IPS DF 6.9 (cell line): ENCODE data around the gene FAM107B.

ENCODE experiments used
- DNase-seq: peaks from one replicate; pipeline ENCODE4 v3.0.0-alpha.2; 2013; ENCODE audit warnings: low read depth, low spot score
- H3K27ac ChIP-seq: one replicate; pipeline ENCODE4 v1.5.1; 2013; ENCODE audit warnings: low read length, control low read depth
- H3K27me3 ChIP-seq: 2 replicates; pipeline ENCODE4 v1.6.1; 2013; ENCODE audit warnings: mild to moderate bottlenecking, low read length; ENCODE audit not compliant: control insufficient read depth, insufficient read depth
- H3K36me3 ChIP-seq: 2 replicates; pipeline ENCODE4 v1.6.1; 2013; ENCODE audit warnings: low read length; ENCODE audit not compliant: control insufficient read depth, insufficient read depth
- H3K4me1 ChIP-seq: 2 replicates; pipeline ENCODE4 v1.6.1; 2013; ENCODE audit warnings: low read length; ENCODE audit not compliant: control insufficient read depth, insufficient read depth
- H3K4me3 ChIP-seq: 2 replicates; pipeline ENCODE4 v1.5.1; 2013; ENCODE audit warnings: mild to moderate bottlenecking, low read length
- H3K9me3 ChIP-seq: 2 replicates; pipeline ENCODE4 v1.6.1; 2013; ENCODE audit warnings: low read length, inconsistent platforms; ENCODE audit not compliant: control insufficient read depth, insufficient read depth
- WGBS: extraction: QIAGEN DNeasy Blood & Tissue Kit; methylation state at CpG from one replicate; pipeline ENCODE4 v1.1.7; 2013; ENCODE audit warnings: mixed read lengths, missing lambda C conversion rate; ENCODE audit not compliant: insufficient read length, insufficient coverage; 5-methylcytosine and 5-hydroxymethylcytosine counted together

The FAM107B gene

DNA sequence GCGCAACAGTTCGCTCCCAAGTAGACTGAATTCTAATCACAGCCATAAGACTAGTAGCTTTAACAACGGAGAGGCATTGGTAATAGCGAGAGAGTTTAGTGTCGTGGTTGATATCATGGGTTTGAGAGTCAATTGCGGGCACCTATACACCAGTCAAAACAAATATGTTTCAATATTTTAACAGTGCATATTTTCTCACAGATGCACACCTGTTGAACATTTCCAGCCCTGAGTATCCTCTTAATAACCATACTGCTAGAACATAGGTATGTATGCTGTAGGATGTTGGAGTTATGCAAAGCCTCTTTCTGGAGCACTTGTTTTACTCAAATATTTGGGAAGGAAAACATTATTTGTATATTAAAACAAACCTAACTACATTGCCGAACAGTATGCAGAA lies 92.9 kb downstream of the FAM107B start:
- no peaks in the 10 kb centered on the region for H3K9me3 ChIP-seq
- no CpG with 5 or more reads among the region's 7 CpGs for WGBS
- no peak overlapping the region for H3K27ac ChIP-seq
- DNase-seq = no peak
- no peaks in the 10 kb centered on the region for H3K4me1 ChIP-seq
- H3K4me3 ChIP-seq = no peak overlapping the region
- no peaks in the 10 kb centered on the region for H3K27me3 ChIP-seq
- H3K36me3 ChIP-seq = no peaks in the 10 kb centered on the region

DNA sequence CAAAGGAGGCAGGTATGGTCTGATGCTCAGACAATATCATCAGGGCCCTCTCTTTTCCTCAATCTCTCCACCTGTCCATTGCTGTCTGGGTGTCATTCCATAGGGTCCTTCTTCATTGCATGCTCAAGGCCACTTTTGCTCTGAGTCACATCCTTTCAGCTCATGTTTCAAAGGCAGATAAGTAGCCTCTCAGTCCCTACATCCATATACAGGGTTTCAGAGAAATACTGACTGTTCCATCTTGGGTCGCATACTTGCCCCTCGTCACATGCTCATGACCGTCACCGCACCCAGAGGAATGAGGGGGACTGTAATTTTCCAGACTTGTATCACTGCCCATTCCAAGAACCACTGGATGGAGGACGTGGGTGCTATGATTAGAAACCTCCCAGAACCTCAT lies 93.4 kb downstream of the FAM107B start:
- no CpG with 5 or more reads among the region's 5 CpGs for WGBS
- Histone ChIP-seq H3K27me3 (no peaks in the 10 kb centered on the region), H3K27ac (no peak overlapping the region), H3K9me3 (no peaks in the 10 kb centered on the region), H3K36me3 (no peaks in the 10 kb centered on the region), H3K4me1 (no peaks in the 10 kb centered on the region), H3K4me3 (no peak overlapping the region)
- no peak for DNase-seq

DNA sequence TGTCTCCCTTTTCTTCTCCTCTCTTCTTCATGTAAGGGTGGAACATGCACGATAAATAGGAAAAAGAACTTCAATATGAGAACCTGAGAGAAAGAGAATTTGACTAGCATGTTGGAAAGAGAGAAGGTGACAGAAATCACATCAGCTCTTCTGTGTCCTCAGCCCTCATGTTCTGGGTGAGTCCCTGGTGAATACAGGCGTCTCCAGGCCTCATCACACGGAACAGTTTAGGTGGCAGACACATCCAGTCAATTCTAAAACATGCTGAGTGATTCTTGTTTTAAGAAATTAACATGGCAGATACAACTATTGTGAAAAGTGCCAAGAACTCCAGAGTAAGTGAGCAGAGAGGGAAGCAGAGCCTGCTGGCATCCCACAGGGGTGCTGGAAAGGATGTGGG lies 96.1 kb downstream of the FAM107B start:
- DNase-seq = no peak
- Histone ChIP-seq H3K9me3 (no peaks in the 10 kb centered on the region), H3K4me1 (0 out of 2 replicates have a peak, but pooled peaks cover 1% of the 10 kb centered on the region), H3K27ac (no peak overlapping the region), H3K36me3 (no peaks in the 10 kb centered on the region), H3K27me3 (no peaks in the 10 kb centered on the region), H3K4me3 (no peak overlapping the region)
- no CpG with 5 or more reads among the region's 3 CpGs for WGBS

DNA sequence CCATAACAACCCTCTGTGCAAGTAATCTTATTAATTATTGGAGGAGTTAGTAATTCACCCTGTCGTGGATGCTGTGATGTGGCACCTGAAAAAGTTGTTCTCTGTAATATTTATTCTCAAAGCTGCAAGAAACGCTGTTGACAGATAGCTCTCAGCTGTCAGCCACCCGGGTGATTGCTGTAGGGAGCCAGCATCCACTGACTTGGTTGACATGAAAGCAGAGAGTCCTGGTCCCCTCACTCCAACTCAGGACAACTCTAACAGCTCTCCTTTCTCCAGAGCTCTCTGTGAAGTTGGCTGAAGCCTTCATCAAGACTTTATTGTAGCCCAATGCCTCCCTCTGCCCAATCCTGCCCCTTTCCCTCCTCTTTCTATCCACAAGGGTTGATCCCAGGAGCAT lies 98.0 kb downstream of the FAM107B start:
- no peak overlapping the region for H3K27ac ChIP-seq
- no CpG with 5 or more reads among the region's 3 CpGs for WGBS
- H3K9me3 ChIP-seq = no peaks in the 10 kb centered on the region
- DNase-seq = no peak
- no peaks in the 10 kb centered on the region for H3K36me3 ChIP-seq
- no peak overlapping the region for H3K4me3 ChIP-seq
- 0 out of 2 replicates have a peak, but pooled peaks cover 1% of the 10 kb centered on the region for H3K4me1 ChIP-seq
- H3K27me3 ChIP-seq = no peaks in the 10 kb centered on the region

- Histone ChIP-seq H3K27me3 (no peaks in the 10 kb centered on the region), H3K27ac (no peak overlapping the region), H3K9me3 (no peaks in the 10 kb centered on the region), H3K4me1 (peaks cover 1% of the 10 kb centered on the region; the same call in 1 of the 2 replicates), H3K36me3 (no peaks in the 10 kb centered on the region), H3K4me3 (no peak overlapping the region)
- DNase-seq = no peak
- WGBS = no CpG with 5 or more reads among the region's 8 CpGs
These were observed 100.2 kb downstream of the FAM107B start for GRCh38 chr10:14674376-14675050.

- no peaks in the 10 kb centered on the region for H3K9me3 ChIP-seq
- H3K4me3 ChIP-seq = no peak overlapping the region
- no CpG with 5 or more reads among the region's 9 CpGs for WGBS
- H3K4me1 ChIP-seq = peaks cover 1% of the 10 kb centered on the region; the same call in 1 of the 2 replicates
- H3K27ac ChIP-seq = no peak overlapping the region
- no peak for DNase-seq
- no peaks in the 10 kb centered on the region for H3K36me3 ChIP-seq
- no peaks in the 10 kb centered on the region for H3K27me3 ChIP-seq
These were observed 101.4 kb downstream of the FAM107B start for GRCh38 chr10:14673189-14673861.

- H3K36me3 ChIP-seq = no peaks in the 10 kb centered on the region
- no CpG with 5 or more reads among the region's 6 CpGs for WGBS
- no peaks in the 10 kb centered on the region for H3K9me3 ChIP-seq
- no peaks in the 10 kb centered on the region for H3K27me3 ChIP-seq
- H3K4me3 ChIP-seq = no peak overlapping the region
- DNase-seq = no peak
- peaks cover 1% of the 10 kb centered on the region; the same call in 1 of the 2 replicates for H3K4me1 ChIP-seq
- no peak overlapping the region for H3K27ac ChIP-seq
These were observed 103.3 kb downstream of the FAM107B start for GRCh38 chr10:14671386-14671831.

GRCh38 chr10:14670551-14671240 lies 104.0 kb downstream of the FAM107B start:
- Histone ChIP-seq H3K9me3 (no peaks in the 10 kb centered on the region), H3K4me1 (peaks cover 1% of the 10 kb centered on the region; the same call in 1 of the 2 replicates), H3K27ac (no peak overlapping the region), H3K4me3 (no peak overlapping the region), H3K27me3 (no peaks in the 10 kb centered on the region), H3K36me3 (no peaks in the 10 kb centered on the region)
- no peak for DNase-seq
- WGBS = no CpG with 5 or more reads among the region's 8 CpGs

GRCh38 chr10:14669576-14669975 lies 105.1 kb downstream of the FAM107B start:
- Histone ChIP-seq H3K9me3 (no peaks in the 10 kb centered on the region), H3K4me1 (peaks cover 1% of the 10 kb centered on the region; the same call in 1 of the 2 replicates), H3K36me3 (no peaks in the 10 kb centered on the region), H3K27ac (no peak overlapping the region), H3K27me3 (no peaks in the 10 kb centered on the region), H3K4me3 (no peak overlapping the region)
- no peak for DNase-seq
- no CpG with 5 or more reads among the region's 1 CpG for WGBS

DNA sequence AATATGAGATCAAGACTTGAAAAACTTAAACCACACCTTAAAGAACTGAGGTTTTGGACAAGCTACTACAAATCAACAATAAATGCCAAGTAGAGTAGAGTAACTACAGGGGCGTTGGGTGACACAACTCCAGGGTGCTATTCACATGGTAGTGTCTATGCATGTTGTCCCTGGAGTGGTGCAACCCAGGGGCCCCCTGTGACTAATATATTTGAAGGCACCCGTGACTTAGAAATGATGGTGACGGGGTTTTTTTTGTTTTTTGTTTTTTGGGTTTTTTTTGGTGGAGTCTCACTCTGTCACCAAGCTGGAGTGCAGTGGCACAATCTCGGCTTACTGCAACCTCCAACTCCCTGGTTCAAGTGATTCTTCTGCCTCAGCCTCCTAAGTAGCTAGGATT lies 106.9 kb downstream of the FAM107B start:
- H3K36me3 ChIP-seq = no peaks in the 10 kb centered on the region
- no peaks in the 10 kb centered on the region; the same call in 1 of the 2 replicates for H3K4me1 ChIP-seq
- H3K27ac ChIP-seq = no peak overlapping the region
- WGBS = no CpG with 5 or more reads among the region's 4 CpGs
- no peak overlapping the region for H3K4me3 ChIP-seq
- no peak for DNase-seq
- H3K27me3 ChIP-seq = no peaks in the 10 kb centered on the region
- H3K9me3 ChIP-seq = no peaks in the 10 kb centered on the region
